Subcutaneous abdominal adipose tissue (tissue), 5 donors: Measurements from ENCODE around the gene LAMA1.

Experiments used
- H3K27ac ChIP-seq: one replicate; pipeline ENCODE4 v1.7.0; 2013; ENCODE audit warnings: low read depth, mild to moderate bottlenecking, inconsistent platforms, low read length, moderate library complexity
- H3K27me3 ChIP-seq, 5 donors: one replicate each; pipeline ENCODE4 v1.7.0; 2013; ENCODE audit warnings: low read length in 5 of 5, inconsistent platforms in 1 of 5; ENCODE audit not compliant: control insufficient read depth in 5 of 5, insufficient read depth in 4 of 5
- H3K36me3 ChIP-seq, 5 donors: one replicate each; pipeline ENCODE4 v1.7.0; 2013; ENCODE audit warnings: low read length in 5 of 5; ENCODE audit not compliant: control insufficient read depth in 5 of 5, insufficient read depth in 5 of 5
- H3K4me1 ChIP-seq, 5 donors: one replicate each; pipeline ENCODE4 v1.7.0; 2013; ENCODE audit warnings: low read length in 5 of 5, mild to moderate bottlenecking in 3 of 5, moderate library complexity in 1 of 5; ENCODE audit not compliant: control insufficient read depth in 5 of 5, insufficient read depth in 5 of 5
- H3K4me3 ChIP-seq, 5 donors: one replicate each; pipeline ENCODE4 v1.7.0; 2013; ENCODE audit warnings: low read length in 5 of 5, low read depth in 1 of 5
- H3K9ac ChIP-seq, 5 donors: one replicate each; pipeline ENCODE4 v1.7.0; 2013; ENCODE audit warnings: low read length in 5 of 5, mild to moderate bottlenecking in 4 of 5, moderate library complexity in 3 of 5
- H3K9me3 ChIP-seq, 5 donors: one replicate each; pipeline ENCODE4 v1.7.0; 2013; ENCODE audit warnings: low read length in 5 of 5; ENCODE audit not compliant: control insufficient read depth in 5 of 5
- donor health status: healthy.
- donor health status: healthy.
- donor health status: healthy.
- donor health status: healthy.
- donor health status: healthy.

LAMA1 gene

GRCh38 chr18:7079231-7079630 lies 38.4 kb downstream of the LAMA1 start:
- Histone ChIP-seq H3K9me3 (no peaks in the 10 kb centered on the region), H3K27me3 (no peaks in the 10 kb centered on the region), H3K4me1 (peaks cover 0 to under 1% (median 0%) of the 10 kb centered on the region in 5 donors), H3K36me3 (no peaks in the 10 kb centered on the region), H3K4me3 (no peak overlapping the region), H3K27ac (no peak overlapping the region), H3K9ac (no peak overlapping the region)

GRCh38 chr18:7072593-7072992 lies 45.0 kb downstream of the LAMA1 start:
- H3K4me3 ChIP-seq: no peak overlapping the region
- no peak overlapping the region for H3K9ac ChIP-seq
- no peaks in the 10 kb centered on the region for H3K36me3 ChIP-seq
- H3K27ac ChIP-seq: no peak overlapping the region
- peaks cover 0 to 4% (median 0%) of the 10 kb centered on the region in 5 donors for H3K9me3 ChIP-seq
- no peaks in the 10 kb centered on the region for H3K4me1 ChIP-seq
- no peaks in the 10 kb centered on the region for H3K27me3 ChIP-seq

GRCh38 chr18:7071600-7071999 lies 46.0 kb downstream of the LAMA1 start:
- Histone ChIP-seq H3K4me3 (no peak overlapping the region), H3K9me3 (peaks cover 0 to 4% (median 0%) of the 10 kb centered on the region in 5 donors), H3K36me3 (no peaks in the 10 kb centered on the region), H3K27me3 (no peaks in the 10 kb centered on the region), H3K9ac (no peak overlapping the region), H3K27ac (no peak overlapping the region), H3K4me1 (no peaks in the 10 kb centered on the region)

GRCh38 chr18:7070466-7070865 lies 47.1 kb downstream of the LAMA1 start:
- no peaks in the 10 kb centered on the region for H3K36me3 ChIP-seq
- no peak overlapping the region for H3K4me3 ChIP-seq
- peaks cover 0 to 2% (median 0%) of the 10 kb centered on the region in 5 donors for H3K27me3 ChIP-seq
- peaks cover 0 to 4% (median 0%) of the 10 kb centered on the region in 5 donors for H3K9me3 ChIP-seq
- no peaks in the 10 kb centered on the region for H3K4me1 ChIP-seq
- H3K9ac ChIP-seq: no peak overlapping the region
- H3K27ac ChIP-seq: no peak overlapping the region

GRCh38 chr18:7068871-7069590 lies 48.6 kb downstream of the LAMA1 start:
- H3K27ac ChIP-seq: no peak overlapping the region

GRCh38 chr18:7066965-7067555 lies 50.5 kb downstream of the LAMA1 start:
- H3K4me1 ChIP-seq: no peaks in the 10 kb centered on the region
- no peak overlapping the region for H3K4me3 ChIP-seq
- H3K27me3 ChIP-seq: peaks cover 0 to 4% (median 3%) of the 10 kb centered on the region in 5 donors
- H3K27ac ChIP-seq: no peak overlapping the region
- H3K9ac ChIP-seq: no peak overlapping the region
- H3K9me3 ChIP-seq: peaks cover 0 to 4% (median 0%) of the 10 kb centered on the region in 5 donors
- no peaks in the 10 kb centered on the region for H3K36me3 ChIP-seq

More at GRCh38 chr18:7068871-7069590, 48.6 kb downstream of the LAMA1 start:
- peaks cover 0 to 4% (median 0%) of the 10 kb centered on the region in 5 donors for H3K9me3 ChIP-seq
- no peaks in the 10 kb centered on the region for H3K4me1 ChIP-seq
- H3K9ac ChIP-seq: no peak overlapping the region
- no peaks in the 10 kb centered on the region for H3K36me3 ChIP-seq
- peaks cover 0 to 2% (median 0%) of the 10 kb centered on the region in 5 donors for H3K27me3 ChIP-seq
- no peak overlapping the region for H3K4me3 ChIP-seq

- peaks cover 0 to 4% (median 3%) of the 10 kb centered on the region in 5 donors for H3K27me3 ChIP-seq
- peaks cover 0 to 4% (median 0%) of the 10 kb centered on the region in 5 donors for H3K9me3 ChIP-seq
- no peaks in the 10 kb centered on the region for H3K36me3 ChIP-seq
- H3K4me1 ChIP-seq: no peaks in the 10 kb centered on the region
- no peak overlapping the region for H3K9ac ChIP-seq
- H3K27ac ChIP-seq: no peak overlapping the region
- no peak overlapping the region for H3K4me3 ChIP-seq
Measured at GRCh38 chr18:7065736-7066135, 51.9 kb downstream of the LAMA1 start.

GRCh38 chr18:7064346-7064745 lies 53.3 kb downstream of the LAMA1 start:
- peaks cover 0 to 4% (median 3%) of the 10 kb centered on the region in 5 donors for H3K27me3 ChIP-seq
- H3K9ac ChIP-seq: no peak overlapping the region
- H3K4me1 ChIP-seq: no peaks in the 10 kb centered on the region
- H3K9me3 ChIP-seq: peaks cover 0 to 2% (median 0%) of the 10 kb centered on the region in 5 donors
- H3K36me3 ChIP-seq: no peaks in the 10 kb centered on the region
- H3K27ac ChIP-seq: no peak overlapping the region
- H3K4me3 ChIP-seq: no peak overlapping the region

- Histone ChIP-seq H3K9ac (no peak overlapping the region), H3K9me3 (no peaks in the 10 kb centered on the region), H3K4me3 (no peak overlapping the region), H3K36me3 (no peaks in the 10 kb centered on the region), H3K27ac (no peak overlapping the region), H3K27me3 (peaks cover 0 to 4% (median 3%) of the 10 kb centered on the region in 5 donors), H3K4me1 (no peaks in the 10 kb centered on the region)
Measured at GRCh38 chr18:7062811-7063210, 54.8 kb downstream of the LAMA1 start.

GRCh38 chr18:7062236-7062635 lies 55.4 kb downstream of the LAMA1 start:
- Histone ChIP-seq H3K4me3 (no peak overlapping the region), H3K9ac (no peak overlapping the region), H3K36me3 (no peaks in the 10 kb centered on the region), H3K27me3 (peaks cover 0 to 4% (median 3%) of the 10 kb centered on the region in 5 donors), H3K9me3 (no peaks in the 10 kb centered on the region), H3K27ac (no peak overlapping the region), H3K4me1 (no peaks in the 10 kb centered on the region)
